GM21360 (cell line): ENCODE results near the gene FLII.

ENCODE experiments used
- ATAC-seq: cut with Tn5 transposase; IDR thresholded peaks from one replicate; pipeline ENCODE4 v1.9.1; 2021; ENCODE audit warnings: mild to moderate bottlenecking, moderate library complexity; ENCODE audit not compliant: unreplicated experiment

The FLII gene

DNA sequence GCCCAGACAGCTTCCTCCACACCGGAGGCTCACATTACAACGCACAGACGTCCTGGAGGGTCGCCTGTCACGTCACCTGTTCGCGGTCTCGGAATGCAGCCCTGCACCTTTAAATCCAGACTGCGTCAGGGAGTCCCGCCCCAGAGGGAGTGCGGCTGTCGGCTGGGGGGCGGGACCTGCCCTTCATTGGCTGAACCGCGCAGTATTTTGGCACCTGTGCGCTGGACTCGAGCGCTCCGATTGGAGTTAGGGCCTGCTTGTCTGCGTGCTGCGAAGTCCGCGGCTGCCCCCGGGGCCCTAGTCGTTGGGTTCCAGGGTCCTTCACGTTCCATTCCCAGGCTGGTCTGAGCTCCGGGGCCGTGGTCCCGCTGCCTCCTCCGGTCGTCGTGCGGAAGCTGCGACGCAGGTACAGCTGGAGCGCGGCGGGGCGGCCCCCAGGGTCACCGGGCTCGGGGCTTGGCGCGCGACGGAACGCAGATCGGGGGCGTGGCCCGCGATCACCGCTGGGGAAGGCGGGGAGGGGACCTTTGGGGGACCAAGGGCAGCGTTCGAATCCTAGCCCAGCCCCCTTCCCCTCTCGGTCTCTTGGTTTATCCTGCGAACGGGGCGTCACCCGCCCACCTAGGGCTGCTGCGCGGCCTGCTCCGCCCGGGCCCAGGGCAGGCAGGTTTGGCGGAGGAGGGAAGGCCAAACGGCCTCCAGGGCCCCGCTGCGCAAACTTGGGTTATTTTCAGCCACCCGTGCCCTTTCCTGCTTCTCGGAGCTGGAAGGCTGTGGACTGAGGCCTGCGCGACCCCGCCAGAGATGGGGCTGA is 2.0 kb upstream of the FLII start, which contains the start of gene MIEF2:
TSS of gene MIEF2 (plus strand) at position 331 of the 814 bp plus-strand sequence. CDS start 2,059 bp downstream, outside the sequence.
- ATAC-seq, result peak; percentile 73

DNA sequence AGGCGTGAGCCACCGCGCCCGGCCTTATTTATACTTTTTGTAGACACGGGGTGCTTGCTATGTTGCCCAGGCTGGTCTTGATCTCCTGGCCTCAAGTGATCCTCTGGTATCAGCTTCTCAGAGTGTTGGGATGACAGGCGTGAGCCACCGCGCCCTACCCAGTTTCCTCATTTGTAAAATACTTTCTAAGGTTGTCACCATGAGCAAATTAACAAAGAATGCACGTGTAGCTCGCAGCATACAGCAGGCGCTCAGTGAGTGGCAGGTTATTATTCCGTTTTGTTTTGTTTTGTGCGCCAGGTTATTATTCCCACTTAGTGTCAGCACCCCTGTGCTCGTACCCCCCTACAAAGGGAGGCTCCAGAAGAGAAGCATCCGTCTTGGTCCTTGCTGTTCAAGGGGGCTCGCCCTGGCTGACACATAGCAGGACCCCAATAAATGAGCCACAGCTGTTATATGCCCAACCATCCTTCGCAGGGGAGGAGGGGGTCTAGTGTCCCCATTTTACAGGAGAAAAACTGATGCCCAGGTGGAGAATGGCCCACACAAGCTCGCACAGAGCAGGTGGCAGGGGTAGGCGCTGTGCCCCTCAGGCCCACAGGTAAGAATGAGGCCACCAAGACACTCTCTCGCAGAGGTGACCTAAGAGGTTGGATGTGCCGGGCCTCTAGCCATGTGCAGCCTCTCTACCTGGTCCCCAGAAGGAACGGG is 1.2 kb upstream of the FLII start:
- ATAC-seq, result no peak

DNA sequence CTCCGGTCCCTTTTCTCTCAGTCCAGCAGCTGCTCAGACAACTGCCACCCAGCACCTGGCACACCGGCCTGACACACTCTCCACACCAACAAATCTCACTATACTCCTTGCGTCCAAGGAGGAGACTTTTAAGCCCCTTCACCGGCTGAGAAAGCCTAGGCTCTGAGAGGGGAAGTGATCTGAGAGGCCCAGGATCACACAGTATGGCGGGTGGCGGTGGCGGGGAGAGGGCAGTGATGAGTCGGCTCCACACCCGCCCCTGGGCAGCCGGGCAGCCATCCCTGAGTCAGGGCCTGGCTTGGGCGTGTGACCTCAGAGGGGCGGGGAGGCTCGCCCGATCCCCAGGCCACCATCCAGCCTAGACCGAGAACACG is 569 bp downstream of the FLII start:
- no peak for ATAC-seq

DNA sequence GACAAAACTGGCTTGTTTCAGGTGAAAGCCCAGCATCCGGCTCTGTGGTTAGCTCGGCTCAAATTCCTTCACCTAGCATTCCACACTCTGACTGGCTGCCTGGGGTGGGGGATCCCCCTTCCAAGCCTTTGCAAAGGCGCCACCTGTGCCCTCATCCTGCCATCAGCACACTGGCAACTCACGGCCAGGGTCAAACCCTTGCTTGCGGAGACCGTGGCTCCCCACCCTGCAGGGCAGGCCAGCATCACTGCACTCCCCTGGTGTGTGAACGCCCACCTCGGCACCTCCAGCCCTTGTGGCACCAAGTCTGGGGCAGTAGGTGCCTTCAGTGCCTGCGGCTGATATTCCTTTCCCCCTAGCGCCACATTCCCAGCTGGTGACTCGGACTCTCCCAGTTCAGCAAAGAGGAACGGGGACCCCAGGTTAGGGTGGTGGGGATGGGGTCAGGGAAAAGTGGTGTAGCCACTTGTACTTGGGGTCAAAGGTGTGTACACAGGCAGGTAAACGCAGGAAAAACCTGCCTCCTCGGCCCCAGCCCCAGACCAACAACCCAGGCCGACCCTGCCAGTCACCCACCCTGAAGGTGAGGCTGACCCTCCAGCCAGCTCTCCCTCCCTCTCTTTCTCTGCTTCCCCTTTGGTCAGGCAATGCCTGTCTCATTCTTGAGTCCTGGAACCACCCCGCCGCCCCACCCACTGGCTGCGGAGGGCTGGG is 1.1 kb downstream of the FLII start:
- no peak for ATAC-seq

DNA sequence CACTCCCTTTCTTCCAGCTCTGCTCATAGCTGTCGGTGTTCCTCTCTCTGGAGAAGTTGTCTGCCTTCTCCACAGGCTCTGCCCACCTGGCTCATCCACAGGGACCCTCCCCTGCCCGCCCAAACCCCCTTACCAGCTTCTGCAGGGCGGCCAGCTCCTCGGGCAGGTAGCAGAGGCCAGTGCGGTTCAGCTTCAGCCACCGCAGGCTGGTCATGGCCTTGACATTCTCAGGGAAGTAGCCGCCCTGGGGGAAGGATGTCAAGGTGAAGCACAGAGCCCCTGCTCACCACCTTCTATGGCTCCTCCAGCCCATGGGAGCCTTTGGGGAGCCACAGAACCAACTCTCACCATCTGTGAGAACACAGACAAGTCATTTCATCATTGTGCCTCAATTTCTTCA is 1.8 kb downstream of the FLII start:
- ATAC-seq, result no peak

DNA sequence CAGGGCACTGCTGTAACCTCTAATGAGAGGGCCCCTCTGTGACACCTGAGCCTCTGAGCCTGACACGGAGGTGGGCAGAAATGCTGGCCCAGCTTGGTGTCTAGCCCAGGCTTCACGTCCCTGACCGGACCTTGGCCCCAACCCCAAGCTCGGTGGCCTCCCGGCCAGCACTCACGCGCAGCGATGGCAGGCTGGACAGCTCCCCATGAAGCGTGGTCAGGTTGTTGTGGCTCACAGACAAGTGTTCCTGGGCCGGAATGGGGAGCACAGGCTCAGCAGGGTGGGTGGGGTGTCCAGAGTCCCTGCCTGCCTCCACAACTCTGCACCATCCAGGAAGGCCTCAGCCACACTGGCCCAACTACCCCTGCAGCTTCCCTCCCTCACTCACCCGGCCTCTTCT is 2.2 kb downstream of the FLII start:
- no peak for ATAC-seq

DNA sequence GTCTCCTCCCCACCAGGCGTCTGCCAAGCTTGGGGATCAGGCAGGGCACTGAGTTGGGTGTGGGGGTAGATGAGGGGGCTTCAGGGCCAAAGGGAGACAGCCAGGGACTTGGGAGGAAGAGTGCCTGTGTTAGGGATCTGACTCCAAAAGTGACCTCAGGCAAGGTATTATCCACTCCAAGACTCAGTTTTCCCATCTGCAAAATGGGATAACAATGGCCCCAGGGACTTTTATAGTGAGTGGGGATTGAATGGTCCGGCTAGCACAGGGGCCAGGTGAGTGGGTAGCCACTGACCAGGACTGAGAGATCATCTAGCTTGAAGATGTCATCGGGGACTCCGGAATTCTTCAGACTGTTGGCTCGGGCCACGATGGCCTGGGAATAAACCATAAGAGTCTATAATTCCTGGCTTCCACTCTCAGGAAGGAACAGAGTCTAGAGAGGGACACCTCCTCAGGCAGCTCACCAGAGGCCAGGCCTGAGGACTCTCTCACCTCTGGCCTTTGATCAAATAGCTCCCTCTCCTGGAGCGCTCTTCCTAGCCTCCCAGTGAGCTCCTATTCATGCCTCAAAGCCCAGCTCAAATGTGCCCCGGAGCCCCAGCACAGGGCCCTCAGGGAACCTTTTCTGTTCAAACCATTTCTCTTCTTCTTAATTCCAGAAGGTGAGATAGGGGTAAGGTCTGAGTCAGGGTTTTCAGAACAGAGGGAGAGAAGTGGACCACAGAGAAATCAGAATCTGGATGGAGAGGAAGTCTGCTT is 3.5 kb downstream of the FLII start:
- ATAC-seq, result no peak

DNA sequence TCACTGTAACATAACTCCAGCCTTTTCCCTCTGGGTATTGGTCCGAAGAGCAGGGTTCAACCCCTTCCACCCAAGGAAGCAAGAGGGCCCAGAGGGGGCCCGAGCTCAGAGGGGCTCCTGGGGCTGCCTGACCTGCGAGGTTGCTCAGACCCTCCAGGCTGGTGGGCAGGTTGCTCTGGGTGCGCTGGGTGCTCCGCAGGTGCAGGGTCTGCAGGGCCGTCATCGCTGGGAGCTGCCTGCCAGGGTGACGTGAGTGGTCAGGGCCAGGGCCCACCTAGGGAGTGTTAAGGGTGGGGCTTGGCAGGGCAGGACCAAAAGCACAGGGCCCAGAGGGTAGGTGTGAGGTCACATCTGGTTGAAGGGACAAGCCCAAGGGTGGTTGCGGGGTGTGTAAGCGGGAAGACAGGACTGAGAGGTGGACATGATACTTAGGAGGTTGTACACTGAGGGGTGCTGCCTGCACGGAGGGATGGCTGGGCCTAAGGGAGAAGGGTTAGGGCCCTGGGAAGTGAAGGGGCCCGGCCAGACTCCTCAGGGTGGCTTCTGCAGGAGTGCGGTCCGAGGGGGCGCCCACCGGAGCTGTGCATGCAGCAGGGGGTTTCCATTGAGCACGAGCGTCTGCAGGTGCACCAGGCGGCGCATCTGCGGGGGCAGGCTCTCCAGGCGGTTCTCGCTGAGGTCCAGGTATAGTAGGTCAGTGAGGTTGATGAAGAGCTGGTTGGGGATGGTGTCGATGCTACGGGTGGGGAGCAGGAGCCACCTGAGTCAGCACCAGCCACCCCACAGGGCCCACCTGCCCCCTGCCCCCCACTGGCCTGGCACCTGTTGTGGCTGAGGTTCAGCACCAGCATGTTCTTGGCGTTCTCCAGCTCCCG is 4.4 kb downstream of the FLII start:
- ATAC-seq, result no peak

DNA sequence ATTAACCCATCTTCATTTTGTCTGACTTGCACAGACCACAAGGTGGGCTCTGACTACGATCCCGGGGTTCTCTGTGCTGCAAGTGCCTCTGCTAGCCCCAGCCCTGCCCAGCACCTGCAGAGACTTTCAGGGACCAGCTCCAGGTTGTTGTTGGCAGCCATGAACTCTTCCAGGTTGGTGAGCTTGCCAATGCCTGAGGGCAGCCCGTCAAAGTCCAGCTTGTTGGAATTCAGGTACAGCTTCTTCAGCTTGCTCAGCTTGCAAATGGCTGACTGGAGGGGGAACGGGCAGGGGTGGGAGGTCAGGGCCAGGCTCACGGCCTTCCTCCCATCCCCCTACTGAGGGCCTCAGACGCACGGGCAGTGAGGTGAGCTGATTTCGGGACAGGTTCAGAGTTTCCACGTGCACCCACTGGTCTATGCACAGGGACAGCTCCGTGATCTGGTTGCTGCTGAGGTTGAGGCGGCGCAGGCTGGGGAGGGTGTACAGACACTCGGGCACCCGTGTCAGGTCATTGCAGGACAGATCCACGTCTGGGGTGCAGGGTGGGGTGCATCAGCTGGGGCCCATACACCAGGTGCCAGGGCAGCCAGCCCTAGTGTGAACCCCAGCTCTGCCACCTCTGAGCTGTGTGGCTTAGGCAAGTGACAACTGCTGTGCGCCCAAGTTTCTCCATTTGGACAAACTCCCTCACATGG is 5.2 kb downstream of the FLII start:
- ATAC-seq, result no peak

DNA sequence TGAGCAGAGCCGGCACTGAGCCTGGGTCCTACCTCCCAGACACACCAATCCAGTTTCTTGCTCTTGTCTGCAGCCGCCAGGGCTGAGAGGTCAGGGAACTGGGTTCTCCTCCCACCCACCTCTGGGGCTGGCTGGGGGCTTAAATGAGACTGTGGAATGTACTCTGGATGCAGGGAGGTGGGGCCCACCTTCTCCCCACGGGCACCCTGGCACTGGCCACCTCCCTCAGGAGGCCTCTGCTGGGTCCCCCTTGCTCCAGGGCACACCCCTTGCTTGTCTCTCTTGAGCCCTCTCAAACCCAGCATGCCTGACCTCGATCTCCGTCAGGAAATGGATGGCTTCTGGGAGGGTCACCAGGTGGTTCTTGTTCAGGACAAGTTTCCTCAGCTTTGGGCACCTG is 6.4 kb downstream of the FLII start:
- ATAC-seq, result no peak

DNA sequence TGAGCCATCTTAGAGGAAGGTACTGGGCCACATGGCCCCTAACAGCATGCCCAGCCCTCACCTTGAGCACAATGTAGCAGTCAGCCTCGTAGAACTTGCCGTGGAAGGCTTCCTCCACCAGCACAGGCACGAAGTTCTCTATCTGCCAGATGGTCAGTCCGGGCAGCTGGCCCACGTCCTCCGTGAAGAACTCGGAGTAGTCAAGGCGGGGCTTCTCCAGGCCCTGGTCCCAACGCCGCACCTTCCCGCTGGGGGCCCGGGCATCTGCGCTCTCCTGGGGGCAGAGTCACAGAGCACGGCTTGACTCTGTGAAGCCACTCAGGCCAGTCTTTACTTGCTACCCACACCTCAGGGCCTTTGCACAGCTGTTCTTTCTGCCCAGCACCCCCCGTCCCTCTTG is 7.3 kb downstream of the FLII start:
- no peak for ATAC-seq

DNA sequence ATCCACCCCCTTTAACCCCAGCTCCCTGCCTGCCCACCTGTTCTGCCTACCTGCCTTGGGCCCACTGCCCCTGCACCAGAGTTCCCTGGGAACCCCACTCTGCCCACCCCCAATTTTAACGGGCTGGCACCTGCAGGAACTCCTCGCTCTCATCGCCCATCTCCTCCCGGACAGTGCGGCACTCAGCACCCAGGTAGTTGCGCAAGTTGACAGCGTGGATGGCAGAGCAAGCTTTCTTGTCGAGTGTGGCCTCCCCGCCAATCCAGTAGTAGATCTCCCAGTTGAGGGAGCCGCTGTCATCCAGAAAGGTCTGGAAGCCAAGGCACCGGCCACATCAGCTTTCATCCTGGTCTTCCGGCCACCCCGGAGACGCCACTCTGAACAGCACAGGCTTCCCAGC is 7.8 kb downstream of the FLII start:
- no peak for ATAC-seq

DNA sequence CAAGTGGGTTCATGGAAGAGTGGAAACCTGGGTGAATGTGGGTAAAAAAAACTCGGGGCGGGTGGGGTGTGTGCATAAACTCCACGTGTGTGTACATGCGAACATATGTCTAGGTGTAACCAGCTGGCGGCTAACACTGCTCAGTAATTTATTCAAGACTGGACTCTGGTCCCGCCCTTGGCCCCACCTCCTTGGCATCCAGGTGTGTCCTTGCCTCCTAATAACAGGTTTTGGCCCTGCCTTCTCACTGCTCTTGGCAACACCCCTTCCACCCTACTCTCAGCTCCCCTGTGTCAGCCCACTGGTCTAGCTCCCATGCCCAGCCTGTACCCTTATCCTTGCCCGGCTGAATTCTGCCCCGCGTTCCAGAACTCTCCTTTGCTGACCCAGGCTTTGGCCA is 8.3 kb downstream of the FLII start:
- ATAC-seq, result no peak

DNA sequence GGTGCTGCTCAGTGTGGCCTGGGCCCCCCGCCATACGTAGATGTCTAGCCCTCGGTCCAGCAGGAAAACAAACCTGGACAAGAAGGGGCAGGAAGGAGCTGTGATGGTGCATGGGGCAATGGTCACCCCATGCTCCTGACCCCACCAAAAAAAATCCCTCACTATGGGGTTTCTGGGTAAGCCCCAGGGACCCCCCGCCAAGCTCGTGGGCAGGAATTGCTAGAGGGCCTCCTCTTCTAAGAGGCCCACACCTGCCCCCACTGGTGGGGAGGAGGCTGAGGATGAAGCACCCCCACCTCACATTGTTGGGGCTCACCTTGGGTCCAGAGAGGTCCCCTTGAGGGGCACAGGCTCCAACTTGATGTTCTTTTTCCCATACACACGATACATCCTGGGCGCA is 9.7 kb downstream of the FLII start:
- ATAC-seq, result no peak

DNA sequence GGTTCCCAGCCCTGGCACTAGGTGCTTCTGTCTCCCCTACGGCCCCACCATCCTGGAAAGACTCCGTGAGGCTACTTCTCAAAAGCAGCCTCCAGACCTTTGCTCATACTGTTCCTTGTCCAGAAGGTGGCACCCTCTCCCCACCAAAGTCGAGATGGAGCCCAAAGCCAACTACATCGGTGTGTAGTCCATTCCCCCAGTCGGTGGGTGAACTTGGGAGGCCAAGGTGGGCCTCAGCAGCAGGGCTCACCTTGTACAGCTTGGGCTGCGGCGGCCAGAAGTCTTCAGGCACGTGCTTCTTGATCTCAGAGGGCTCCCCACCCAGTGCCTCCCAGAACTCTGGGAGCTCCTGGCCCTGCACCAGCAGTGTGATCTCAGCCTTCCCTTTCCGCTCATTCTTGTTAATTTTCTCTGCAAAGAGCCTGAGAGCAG is 10.2 kb downstream of the FLII start:
- no peak for ATAC-seq

DNA sequence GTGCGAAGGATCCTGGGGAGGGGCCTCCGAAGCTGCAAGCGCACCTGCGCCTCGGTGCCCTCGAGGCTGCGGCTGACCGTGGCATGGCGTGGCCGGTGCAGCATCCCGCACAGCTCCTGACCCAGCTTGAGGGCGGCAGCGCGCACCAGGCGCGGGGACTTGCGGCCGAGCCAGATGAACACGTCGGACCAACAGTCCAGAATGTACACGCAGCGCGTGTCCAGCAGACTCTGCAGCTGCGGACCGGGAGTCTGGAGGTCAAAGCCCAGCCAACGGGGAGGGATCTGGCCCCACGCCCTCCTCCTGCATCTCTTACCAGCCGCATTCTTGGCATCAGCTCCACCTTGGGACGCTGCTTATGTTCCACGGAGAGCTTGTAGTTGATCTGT is 10.9 kb downstream of the FLII start:
- no peak for ATAC-seq

DNA sequence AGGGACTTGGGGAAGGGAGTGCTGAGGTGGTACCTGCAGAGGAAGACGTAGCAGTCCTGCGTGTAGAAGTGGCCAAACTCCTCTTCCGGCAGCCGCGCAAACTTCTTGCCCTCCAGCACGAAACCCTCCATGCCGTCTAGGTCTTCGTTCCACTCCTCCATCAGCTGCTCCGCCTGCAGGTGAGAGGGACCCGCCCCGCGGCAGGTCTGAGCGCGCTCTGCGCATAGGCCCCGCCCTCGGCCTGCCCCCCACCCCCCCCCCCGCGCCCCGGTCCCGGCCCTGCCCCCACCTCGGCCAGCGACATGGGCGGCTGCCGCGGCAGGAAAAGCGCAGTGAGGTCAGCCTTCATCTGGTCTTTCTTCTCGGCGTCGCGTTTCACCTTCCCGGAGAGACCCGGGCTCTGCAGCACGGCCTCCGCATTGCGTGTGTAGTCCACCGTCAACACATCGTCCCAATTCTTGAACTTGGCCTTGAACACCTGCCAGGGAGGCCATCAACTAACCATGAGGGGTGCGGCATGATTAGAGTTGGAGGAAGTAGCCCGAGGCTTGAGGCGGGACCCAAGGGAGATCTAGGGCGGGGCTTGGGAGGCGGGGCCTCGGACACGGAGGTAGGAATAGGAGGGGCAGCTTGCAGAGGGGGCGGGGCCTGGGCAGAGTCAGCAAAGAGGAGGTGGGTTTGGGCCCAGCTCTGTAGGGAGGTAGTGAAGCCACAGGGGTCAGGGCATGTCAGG is 11.5 kb downstream of the FLII start:
- no peak for ATAC-seq

DNA sequence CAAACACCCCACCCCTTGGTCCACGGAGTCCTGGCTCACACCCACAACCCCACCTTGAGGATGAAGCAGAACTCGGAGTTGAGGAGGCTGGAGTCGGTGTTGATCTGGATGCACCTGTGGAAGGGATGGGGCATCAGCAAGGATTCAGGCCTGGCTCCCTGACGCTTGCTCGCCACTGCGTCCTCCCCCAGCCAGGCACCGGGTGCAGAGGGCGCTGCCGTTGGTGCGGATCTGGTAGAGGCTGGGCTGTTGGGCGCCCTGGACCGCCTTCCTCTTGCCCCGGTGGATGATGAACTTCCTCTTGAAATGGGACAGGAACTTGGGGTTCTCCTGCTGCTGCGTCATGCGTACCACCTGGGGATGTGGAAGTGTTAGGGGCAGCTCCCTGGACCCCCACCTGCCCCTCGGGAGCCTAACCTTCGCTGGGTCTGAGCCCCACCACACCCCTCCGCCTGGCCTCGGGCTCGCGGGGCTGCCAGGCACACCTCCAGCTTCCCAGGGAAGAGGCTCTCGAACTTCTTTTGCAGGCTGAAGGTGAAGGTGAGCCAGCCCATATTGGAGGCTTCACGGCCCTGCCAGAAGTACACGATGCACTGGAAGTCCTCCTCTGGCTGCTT is 12.3 kb downstream of the FLII start:
- ATAC-seq, result no peak
